Mucosa of rectum (tissue), 2 donors: Measurements from ENCODE around the gene TRAPPC8.
"Not testable (repeated sequence)": the region's sequence is repeated elsewhere in the genome, so short reads cannot be mapped to it uniquely, and the experiment has no call there.

Experiments used
- H3K27ac ChIP-seq, 2 donors: one replicate each; pipeline ENCODE4 v1.7.0; 2013; ENCODE audit warnings: inconsistent platforms in 2 of 2, low read depth in 2 of 2, low read length in 2 of 2
- H3K27me3 ChIP-seq, 2 donors: one replicate each; pipeline ENCODE4 v1.7.0; 2013; ENCODE audit warnings: low read length in 2 of 2; ENCODE audit not compliant: control insufficient read depth in 2 of 2, insufficient read depth in 2 of 2
- H3K36me3 ChIP-seq, 2 donors: one replicate each; pipeline ENCODE4 v1.7.0; 2013; ENCODE audit warnings: low read length in 2 of 2; ENCODE audit not compliant: control insufficient read depth in 2 of 2, insufficient read depth in 2 of 2
- H3K4me1 ChIP-seq, 2 donors: one replicate each; pipeline ENCODE4 v1.7.0; 2013; ENCODE audit warnings: low read length in 2 of 2, mild to moderate bottlenecking in 1 of 2; ENCODE audit not compliant: control insufficient read depth in 2 of 2, insufficient read depth in 2 of 2
- H3K4me3 ChIP-seq, 2 donors: one replicate each; pipeline ENCODE4 v1.7.0; 2013; ENCODE audit warnings: low read length in 2 of 2
- H3K9ac ChIP-seq, 2 donors: one replicate each; pipeline ENCODE4 v1.7.0; 2013; ENCODE audit warnings: low read length in 2 of 2, low read depth in 1 of 2, mild to moderate bottlenecking in 1 of 2
- H3K9me3 ChIP-seq, 2 donors: one replicate each; pipeline ENCODE4 v1.7.0; 2013; ENCODE audit warnings: low read length in 2 of 2; ENCODE audit not compliant: control insufficient read depth in 2 of 2
- donor health status: healthy.
- donor health status: Normal muscosa, but diverticular disease.

The TRAPPC8 gene

GRCh38 chr18:31973929-31974546, 31.1 kb upstream of the TRAPPC8 start:
- Histone ChIP-seq H3K27me3 (no peaks in the 10 kb centered on the region), H3K4me1 (no peaks in the 10 kb centered on the region), H3K27ac (no peak overlapping the region), H3K9me3 (peaks cover 10 to 12% of the 10 kb centered on the region in 2 donors), H3K4me3 (no peak overlapping the region), H3K36me3 (no peaks in the 10 kb centered on the region), H3K9ac (no peak overlapping the region)

- H3K4me3 ChIP-seq: no peak overlapping the region
- H3K4me1 ChIP-seq: no peaks in the 10 kb centered on the region
- H3K9me3 ChIP-seq: peaks cover 6 to 12% of the 10 kb centered on the region in 2 donors
- no peaks in the 10 kb centered on the region for H3K36me3 ChIP-seq
- no peak overlapping the region for H3K9ac ChIP-seq
- no peaks in the 10 kb centered on the region for H3K27me3 ChIP-seq
- H3K27ac ChIP-seq: no peak overlapping the region
Observed at GRCh38 chr18:31970617-31971016, 27.7 kb upstream of the TRAPPC8 start.

DNA sequence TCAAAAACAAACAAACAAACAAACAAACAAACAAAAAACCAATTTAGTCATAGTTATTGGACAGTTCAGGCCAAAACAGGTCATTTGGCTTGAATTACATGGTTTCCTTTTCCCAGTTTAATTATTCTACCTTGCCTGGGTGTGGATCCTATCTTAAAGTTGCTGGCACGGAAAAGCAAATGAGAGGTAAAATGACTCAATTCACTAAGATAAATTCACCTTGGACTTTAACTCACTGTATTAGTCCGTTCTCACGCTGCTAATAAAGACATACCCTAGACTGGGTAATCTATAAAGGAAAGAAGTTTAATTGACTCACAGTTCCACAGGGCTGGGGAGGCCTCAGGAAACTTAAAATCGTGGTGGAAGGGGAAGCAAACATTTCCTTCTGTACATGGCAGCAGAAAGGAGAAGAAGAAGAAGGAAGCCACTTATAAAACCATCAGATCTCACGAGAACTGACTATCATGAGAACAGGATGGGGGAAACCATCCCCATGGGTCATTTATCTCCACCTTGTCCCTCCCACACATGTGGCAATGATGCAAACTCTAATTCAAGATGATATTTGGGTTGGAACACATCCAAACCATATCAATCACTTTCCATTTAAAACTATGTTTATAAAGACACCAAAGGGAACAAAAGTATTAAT, 22.5 kb upstream of the TRAPPC8 start:
- H3K9ac ChIP-seq: no peak overlapping the region
- no peaks in the 10 kb centered on the region for H3K27me3 ChIP-seq
- H3K9me3 ChIP-seq: no peaks in the 10 kb centered on the region
- no peaks in the 10 kb centered on the region for H3K36me3 ChIP-seq
- H3K4me1 ChIP-seq: no peaks in the 10 kb centered on the region
- no peak overlapping the region for H3K27ac ChIP-seq
- H3K4me3 ChIP-seq: no peak overlapping the region

DNA sequence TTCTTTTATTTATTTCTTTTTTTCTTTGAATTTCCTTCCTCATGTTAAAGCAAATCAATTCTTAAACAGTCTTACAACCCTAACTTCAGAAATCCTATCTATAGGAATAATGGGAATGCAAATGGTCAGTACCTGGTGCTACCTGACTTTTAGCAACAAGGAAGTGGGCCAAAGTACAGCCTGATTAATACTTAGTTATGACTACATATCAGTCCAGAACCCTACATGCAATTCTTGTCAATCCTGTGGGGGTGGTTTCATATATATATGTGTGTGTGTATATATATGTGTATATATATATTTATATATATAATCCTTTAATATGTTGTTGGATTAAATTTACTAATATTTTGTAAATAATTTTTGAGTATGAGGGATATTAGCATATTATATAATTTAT, 14.8 kb upstream of the TRAPPC8 start:
- Histone ChIP-seq H3K9ac (no peak overlapping the region), H3K9me3 (no peaks in the 10 kb centered on the region), H3K27ac (no peak overlapping the region), H3K4me3 (no peak overlapping the region), H3K4me1 (no peaks in the 10 kb centered on the region), H3K36me3 (no peaks in the 10 kb centered on the region), H3K27me3 (no peaks in the 10 kb centered on the region)

GRCh38 chr18:31954349-31954748, 11.4 kb upstream of the TRAPPC8 start:
- no peaks in the 10 kb centered on the region for H3K36me3 ChIP-seq
- no peak overlapping the region for H3K27ac ChIP-seq
- no peak overlapping the region for H3K9ac ChIP-seq
- no peaks in the 10 kb centered on the region for H3K9me3 ChIP-seq
- no peaks in the 10 kb centered on the region for H3K27me3 ChIP-seq
- H3K4me1 ChIP-seq: no peaks in the 10 kb centered on the region
- H3K4me3 ChIP-seq: no peak overlapping the region

DNA sequence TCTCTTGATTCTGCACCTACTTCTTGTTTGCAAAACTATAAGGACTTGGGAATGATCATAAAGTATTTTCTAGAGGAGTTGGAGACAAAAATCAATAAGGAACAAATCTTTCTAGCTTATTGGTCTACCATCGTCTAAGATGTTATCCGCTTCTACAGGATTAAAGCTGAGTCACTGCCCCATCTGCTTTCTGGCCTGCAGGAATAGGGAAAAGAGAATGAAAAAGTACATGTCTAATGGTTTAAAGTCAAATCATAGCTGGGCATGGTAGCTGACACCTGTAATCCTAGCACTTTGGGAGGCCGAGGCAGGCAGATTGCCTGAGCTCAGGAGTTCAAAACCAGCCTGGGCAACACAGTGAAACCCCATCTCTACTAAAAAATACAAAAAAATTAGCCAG, 10.8 kb upstream of the TRAPPC8 start:
- H3K27me3 ChIP-seq, H3K4me1 ChIP-seq, H3K9me3 ChIP-seq, H3K4me3 ChIP-seq, H3K9ac ChIP-seq, H3K36me3 ChIP-seq, H3K27ac ChIP-seq: not testable (repeated sequence)

DNA sequence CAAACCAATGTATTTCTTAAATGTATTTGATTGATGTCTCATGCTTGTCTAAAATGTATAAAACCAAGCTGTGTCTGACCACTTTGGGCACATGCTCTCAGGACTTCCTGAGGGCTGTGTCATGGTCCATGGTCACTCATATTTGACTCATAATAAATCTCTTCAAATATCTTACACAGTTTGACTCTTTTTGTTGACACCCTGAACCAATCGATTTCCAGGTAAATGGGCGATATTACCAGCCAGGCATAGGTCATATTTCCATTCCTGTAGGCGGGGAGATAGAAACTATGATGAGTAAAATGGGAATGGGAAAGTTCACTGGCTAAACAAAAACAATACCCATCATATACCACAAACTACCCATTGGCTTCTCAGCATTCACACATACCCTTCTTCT, 9.3 kb upstream of the TRAPPC8 start:
- no peaks in the 10 kb centered on the region for H3K9me3 ChIP-seq
- H3K4me1 ChIP-seq: no peaks in the 10 kb centered on the region
- no peaks in the 10 kb centered on the region for H3K27me3 ChIP-seq

DNA sequence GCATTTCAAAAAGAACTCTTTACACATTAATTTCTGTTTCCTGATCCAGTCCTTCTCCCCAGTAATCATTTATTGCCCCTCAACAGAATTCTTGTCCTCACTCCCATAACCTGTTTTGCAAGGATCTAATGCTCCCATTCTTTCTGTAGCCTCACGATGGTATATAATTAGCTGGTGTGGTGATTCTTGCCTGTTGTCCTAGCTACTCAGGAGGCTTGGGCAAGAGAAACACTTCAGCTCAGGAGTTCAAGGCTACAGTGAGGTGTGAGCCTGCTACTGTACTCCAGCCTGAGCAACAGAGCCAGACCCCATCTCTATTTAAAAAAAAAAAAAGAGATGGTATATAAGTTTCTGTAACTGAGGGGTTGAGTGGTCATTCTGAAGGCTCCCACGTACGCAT, 7.7 kb upstream of the TRAPPC8 start:
- Histone ChIP-seq H3K4me3 (no peak overlapping the region), H3K9ac (no peak overlapping the region), H3K27ac (no peak overlapping the region), H3K4me1 (no peaks in the 10 kb centered on the region), H3K36me3 (no peaks in the 10 kb centered on the region), H3K27me3 (no peaks in the 10 kb centered on the region), H3K9me3 (no peaks in the 10 kb centered on the region)

More for the DNA sequence above, 9.3 kb upstream of the TRAPPC8 start:
- no peak overlapping the region for H3K4me3 ChIP-seq
- no peaks in the 10 kb centered on the region for H3K36me3 ChIP-seq
- H3K27ac ChIP-seq: no peak overlapping the region
- no peak overlapping the region for H3K9ac ChIP-seq

GRCh38 chr18:31948349-31948748, 5.4 kb upstream of the TRAPPC8 start:
- peaks cover 8 to 15% of the 10 kb centered on the region in 2 donors for H3K4me1 ChIP-seq
- not testable (repeated sequence) for H3K4me3 ChIP-seq, H3K36me3 ChIP-seq, H3K27me3 ChIP-seq, H3K9ac ChIP-seq, H3K9me3 ChIP-seq, H3K27ac ChIP-seq

DNA sequence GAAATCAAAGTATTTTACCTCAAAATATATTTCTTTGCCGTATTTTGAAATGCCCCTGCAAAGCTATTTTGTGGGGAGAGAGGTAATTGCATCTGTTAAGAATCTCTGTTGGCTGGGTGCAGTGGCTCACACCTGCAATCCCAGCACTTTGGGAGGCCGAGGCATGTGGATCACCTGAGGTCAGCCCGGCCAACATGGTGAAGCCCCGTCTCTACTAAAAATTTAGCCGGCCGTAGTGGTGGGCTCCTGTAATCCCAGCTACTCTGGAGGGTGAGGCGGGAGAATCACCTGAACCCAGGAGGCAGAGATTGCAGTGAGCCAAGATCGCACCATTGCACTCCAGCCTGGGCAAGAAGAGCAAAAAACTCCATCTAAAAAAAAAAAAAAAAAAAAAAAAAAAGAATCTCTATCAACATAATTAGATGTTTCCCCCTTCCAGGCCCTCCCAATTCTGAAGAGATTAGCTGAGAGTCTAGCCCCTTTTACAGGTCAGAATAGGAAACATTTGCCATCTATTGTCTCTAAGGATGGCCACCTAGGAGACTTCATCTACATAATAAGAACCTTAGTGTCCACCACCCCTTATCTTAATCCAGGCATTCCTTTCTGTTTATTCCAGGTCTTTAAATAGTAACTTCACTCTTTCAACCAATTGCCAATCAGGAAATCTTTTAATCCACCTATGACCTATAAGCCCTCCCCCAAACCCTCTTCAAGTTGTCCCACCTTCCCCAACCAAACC, 3.5 kb upstream of the TRAPPC8 start:
- peaks cover 9 to 23% of the 10 kb centered on the region in 2 donors for H3K4me1 ChIP-seq
- H3K36me3 ChIP-seq: no peaks in the 10 kb centered on the region
- H3K4me3 ChIP-seq: no peak overlapping the region
- no peak overlapping the region for H3K27ac ChIP-seq
- H3K9me3 ChIP-seq: no peaks in the 10 kb centered on the region
- H3K27me3 ChIP-seq: no peaks in the 10 kb centered on the region
- H3K9ac ChIP-seq: no peak overlapping the region
